Naive thymus-derived CD8-positive, alpha-beta T cell (primary cell): ENCODE data around the gene NPC2. TPM values are rescaled to one million over a fixed set of nuclear protein-coding genes. Genes with fewer than 3 reads are reported as not detected.

Experiments used
- ATAC-seq, 2 donors: fragments of 150-1000 bp; cut with Tn5 transposase in 1 of 2; sonication (Bioruptor Pico), chemical (Tn5 transposase) in 1 of 2; 1 replicate in 1 of 2; 2 replicates in 1 of 2; pipeline ENCODE4 v1.10.0; 2021; ENCODE audit warnings: mild to moderate bottlenecking in 2 of 2, moderate library complexity in 2 of 2
- POLR2A ChIA-PET: fragments of 350-600 bp; sonication (Branson Sonifier 250); formaldehyde crosslinking; loops from one replicate; lab custom pipeline; 2021; ENCODE audit warnings: antibody characterized with exemption; lab: Charles Lee
- DNase-seq, 10 donors: peaks; one replicate each; pipeline versions ENCODE4 v3.0.0 to v3.0.0-alpha.2; 2020 to 2022
- H3K27ac Mint-ChIP-seq, 10 donors: one replicate each; pipeline ENCODE4 v1.8.0; 2020 to 2022; ENCODE audit warnings: mild to moderate bottlenecking in 10 of 10, mixed read lengths in 10 of 10, moderate library complexity in 4 of 10, inconsistent platforms in 1 of 10
- H3K27me3 Mint-ChIP-seq, 5 donors: one replicate each; pipeline ENCODE4 v1.8.0; 2021 to 2022; ENCODE audit warnings: mixed read lengths in 5 of 5
- H3K36me3 Mint-ChIP-seq, 3 donors: one replicate each; pipeline ENCODE4 v1.8.0; 2020 to 2022; ENCODE audit warnings: mixed read lengths in 3 of 3, mild to moderate bottlenecking in 2 of 3, inconsistent platforms in 1 of 3
- H3K4me1 Mint-ChIP-seq, 4 donors: one replicate each; pipeline ENCODE4 v1.8.0; 2021 to 2022; ENCODE audit warnings: mixed read lengths in 4 of 4
- H3K4me3 Mint-ChIP-seq, 10 donors: one replicate each; pipeline ENCODE4 v1.8.0; 2020 to 2022; ENCODE audit warnings: mild to moderate bottlenecking in 10 of 10, mixed read lengths in 10 of 10, moderate library complexity in 6 of 10, inconsistent platforms in 1 of 10
- H3K9me3 Mint-ChIP-seq, 9 donors: one replicate each; pipeline ENCODE4 v1.8.0; 2020 to 2022; ENCODE audit warnings: mixed read lengths in 9 of 9, mild to moderate bottlenecking in 3 of 9, inconsistent platforms in 1 of 9, moderate library complexity in 1 of 9
- polyA plus RNA-seq, 3 donors: library from polyadenylated mRNA; unstranded; fragments of 300-500 nt; fragmentation: Illumina TruSeq; gene quantifications; one replicate each; pipeline ENCODE4 v1.2.3, GENCODE V29; 2021
- total RNA-seq, 8 experiments: library from RNA in 2 of 8; stranded (reverse) in 2 of 8; gene quantifications; one replicate each; pipeline ENCODE4 v1.2.3 and lab custom pipeline; 2021 to 2026

Gene NPC2
- total and polyA plus RNA-seq, 5 experiments from 2014 or later = 40.9 to 65.2 (median 53.8) TPM

- Mint-ChIP-seq H3K36me3 (peaks cover 0 to 2% (median 0%) of the 10 kb centered on the region in 3 donors), H3K4me1 (peaks cover 11 to 21% (median 18%) of the 10 kb centered on the region in 4 donors), H3K9me3 (peaks cover 0 to 2% (median 0%) of the 10 kb centered on the region in 9 donors), H3K27me3 (peaks cover 0 to 2% (median 0%) of the 10 kb centered on the region in 5 donors), H3K4me3 (no peak overlapping the region), H3K27ac (peak overlapping the region in 3 of 10 donors; percentile 31 to 75 (median 50))
- ATAC-seq (no peak), DNase-seq (no peak)
- POLR2A ChIA-PET = no interaction called here
These were observed 12.7 kb upstream of the NPC2 start for GRCh38 chr14:74505831-74506230.

GRCh38 chr14:74504874-74505720 lies 12.0 kb upstream of the NPC2 start:
- H3K4me1 Mint-ChIP-seq = peaks cover 14 to 22% (median 20%) of the 10 kb centered on the region in 4 donors
- no peak for DNase-seq
- POLR2A ChIA-PET = no interaction called here
- ATAC-seq = no peak
- H3K36me3 Mint-ChIP-seq = peaks cover 0 to 3% (median 0%) of the 10 kb centered on the region in 3 donors
- no peak overlapping the region for H3K4me3 Mint-ChIP-seq
- H3K27me3 Mint-ChIP-seq = no peaks in the 10 kb centered on the region
- H3K27ac Mint-ChIP-seq = no peak overlapping the region
- H3K9me3 Mint-ChIP-seq = peaks cover 0 to 2% (median 0%) of the 10 kb centered on the region in 9 donors

GRCh38 chr14:74504412-74504811 lies 11.3 kb upstream of the NPC2 start:
- H3K27me3 Mint-ChIP-seq = no peaks in the 10 kb centered on the region
- no peak overlapping the region for H3K27ac Mint-ChIP-seq
- POLR2A ChIA-PET = no interaction called here

GRCh38 chr14:74503938-74504335 lies 10.8 kb upstream of the NPC2 start:
- Mint-ChIP-seq H3K36me3 (peaks cover 0 to 5% (median 0%) of the 10 kb centered on the region in 3 donors), H3K27me3 (no peaks in the 10 kb centered on the region), H3K4me1 (peaks cover 13 to 29% (median 23%) of the 10 kb centered on the region in 4 donors), H3K27ac (peak overlapping the region in 2 of 10 donors; percentile 41 to 67), H3K9me3 (no peaks in the 10 kb centered on the region), H3K4me3 (peak overlapping the region in 1 of 10 donors; percentile 34)
- ATAC-seq = no peak
- POLR2A ChIA-PET = no interaction called here
- DNase-seq = no peak

More at GRCh38 chr14:74504412-74504811, 11.3 kb upstream of the NPC2 start:
- ATAC-seq = no peak
- Mint-ChIP-seq H3K36me3 (peaks cover 0 to 5% (median 0%) of the 10 kb centered on the region in 3 donors), H3K9me3 (no peaks in the 10 kb centered on the region), H3K4me1 (peaks cover 14 to 25% (median 22%) of the 10 kb centered on the region in 4 donors), H3K4me3 (no peak overlapping the region)
- DNase-seq = no peak

GRCh38 chr14:74503291-74503937 lies 10.3 kb upstream of the NPC2 start:
- Mint-ChIP-seq H3K4me1 (peaks cover 13 to 29% (median 23%) of the 10 kb centered on the region in 4 donors), H3K27me3 (no peaks in the 10 kb centered on the region), H3K27ac (peak overlapping the region in 2 of 10 donors; percentile 41 to 67), H3K9me3 (no peaks in the 10 kb centered on the region), H3K36me3 (peaks cover 0 to 5% (median 0%) of the 10 kb centered on the region in 3 donors), H3K4me3 (peak overlapping the region in 1 of 10 donors; percentile 34)
- POLR2A ChIA-PET = no interaction called here
- ATAC-seq (no peak), DNase-seq (no peak)

- no peaks in the 10 kb centered on the region for H3K9me3 Mint-ChIP-seq
- POLR2A ChIA-PET = interaction anchor here (1.2 kb wide), 1 partner anchor 9 kb away, joined by 4 read pairs; the partner anchor contains the start of genes ISCA2 and NPC2
- no peak overlapping the region for H3K4me3 Mint-ChIP-seq
- DNase-seq = no peak
- peaks cover 8 to 32% (median 21%) of the 10 kb centered on the region in 4 donors for H3K4me1 Mint-ChIP-seq
- no peak for ATAC-seq
- peaks cover 0 to 9% (median 0%) of the 10 kb centered on the region in 3 donors for H3K36me3 Mint-ChIP-seq
- no peaks in the 10 kb centered on the region for H3K27me3 Mint-ChIP-seq
- H3K27ac Mint-ChIP-seq = peak overlapping the region in 2 of 10 donors; percentile 31 to 67
These were observed 9.3 kb upstream of the NPC2 start for GRCh38 chr14:74502236-74503019.

- POLR2A ChIA-PET = interaction anchor here (1.2 kb wide), 1 partner anchor 8 kb away, joined by 4 read pairs; the partner anchor contains the start of genes ISCA2 and NPC2
- Mint-ChIP-seq H3K9me3 (no peaks in the 10 kb centered on the region), H3K36me3 (peaks cover 0 to 9% (median 0%) of the 10 kb centered on the region in 3 donors), H3K27ac (peak overlapping the region in 3 of 10 donors; percentile 40 to 67 (median 40)), H3K27me3 (no peaks in the 10 kb centered on the region), H3K4me3 (no peak overlapping the region), H3K4me1 (peaks cover 6 to 26% (median 14%) of the 10 kb centered on the region in 4 donors)
- no peak for DNase-seq
- ATAC-seq = no peak
These were observed 8.6 kb upstream of the NPC2 start for GRCh38 chr14:74501691-74502090.

GRCh38 chr14:74501135-74501614 lies 8.1 kb upstream of the NPC2 start:
- DNase-seq = no peak

GRCh38 chr14:74500417-74501134 lies 7.5 kb upstream of the NPC2 start:
- H3K9me3 Mint-ChIP-seq = no peaks in the 10 kb centered on the region
- ATAC-seq = no peak
- peaks cover 0 to 11% (median 0%) of the 10 kb centered on the region in 3 donors for H3K36me3 Mint-ChIP-seq
- peaks cover 4 to 24% (median 13%) of the 10 kb centered on the region in 4 donors for H3K4me1 Mint-ChIP-seq
- peak overlapping the region in 1 of 10 donors; percentile 42 for H3K27ac Mint-ChIP-seq
- no peaks in the 10 kb centered on the region for H3K27me3 Mint-ChIP-seq
- POLR2A ChIA-PET = no interaction called here
- no peak for DNase-seq
- H3K4me3 Mint-ChIP-seq = no peak overlapping the region

More at GRCh38 chr14:74501135-74501614, 8.1 kb upstream of the NPC2 start:
- Mint-ChIP-seq H3K9me3 (no peaks in the 10 kb centered on the region), H3K4me3 (no peak overlapping the region), H3K27me3 (no peaks in the 10 kb centered on the region), H3K27ac (peak overlapping the region in 1 of 10 donors; percentile 49), H3K36me3 (peaks cover 0 to 11% (median 0%) of the 10 kb centered on the region in 3 donors), H3K4me1 (peaks cover 6 to 25% (median 13%) of the 10 kb centered on the region in 4 donors)
- POLR2A ChIA-PET = interaction anchor here (1.2 kb wide), 1 partner anchor 8 kb away, joined by 4 read pairs; the partner anchor contains the start of genes ISCA2 and NPC2
- no peak for ATAC-seq

- POLR2A ChIA-PET = interaction anchor here (0.6 kb wide), 2 partner anchors 634 to 1438 kb away, joined by 3 to 4 read pairs; no protein-coding TSS in a partner anchor
- peaks cover 0 to 15% (median 0%) of the 10 kb centered on the region in 3 donors for H3K36me3 Mint-ChIP-seq
- ATAC-seq = no peak
- H3K4me1 Mint-ChIP-seq = peaks cover 14 to 35% (median 31%) of the 10 kb centered on the region in 4 donors
- no peaks in the 10 kb centered on the region for H3K9me3 Mint-ChIP-seq
- peak overlapping the region in 6 of 10 donors; percentile 37 to 96 (median 88) for H3K27ac Mint-ChIP-seq
- peak overlapping the region in 2 of 10 donors; percentile 15 to 60 for H3K4me3 Mint-ChIP-seq
- DNase-seq = peak in 1 of 10 donors; percentile 6
- no peaks in the 10 kb centered on the region for H3K27me3 Mint-ChIP-seq
These were observed 2.3 kb upstream of the NPC2 start for GRCh38 chr14:74495356-74495755.
